Measurements from ENCODE around the gene TMEM91. TPM values are rescaled to one million over a fixed set of nuclear protein-coding genes. Genes with fewer than 3 reads are reported as not detected.
"Not testable (repeated sequence)": the region's sequence is repeated elsewhere in the genome, so short reads cannot be mapped to it uniquely, and the experiment has no call there.

The TMEM91 gene
- total and polyA plus RNA-seq, 7 donors: 0.88 to 3.1 (median 2.0) TPM

DNA sequence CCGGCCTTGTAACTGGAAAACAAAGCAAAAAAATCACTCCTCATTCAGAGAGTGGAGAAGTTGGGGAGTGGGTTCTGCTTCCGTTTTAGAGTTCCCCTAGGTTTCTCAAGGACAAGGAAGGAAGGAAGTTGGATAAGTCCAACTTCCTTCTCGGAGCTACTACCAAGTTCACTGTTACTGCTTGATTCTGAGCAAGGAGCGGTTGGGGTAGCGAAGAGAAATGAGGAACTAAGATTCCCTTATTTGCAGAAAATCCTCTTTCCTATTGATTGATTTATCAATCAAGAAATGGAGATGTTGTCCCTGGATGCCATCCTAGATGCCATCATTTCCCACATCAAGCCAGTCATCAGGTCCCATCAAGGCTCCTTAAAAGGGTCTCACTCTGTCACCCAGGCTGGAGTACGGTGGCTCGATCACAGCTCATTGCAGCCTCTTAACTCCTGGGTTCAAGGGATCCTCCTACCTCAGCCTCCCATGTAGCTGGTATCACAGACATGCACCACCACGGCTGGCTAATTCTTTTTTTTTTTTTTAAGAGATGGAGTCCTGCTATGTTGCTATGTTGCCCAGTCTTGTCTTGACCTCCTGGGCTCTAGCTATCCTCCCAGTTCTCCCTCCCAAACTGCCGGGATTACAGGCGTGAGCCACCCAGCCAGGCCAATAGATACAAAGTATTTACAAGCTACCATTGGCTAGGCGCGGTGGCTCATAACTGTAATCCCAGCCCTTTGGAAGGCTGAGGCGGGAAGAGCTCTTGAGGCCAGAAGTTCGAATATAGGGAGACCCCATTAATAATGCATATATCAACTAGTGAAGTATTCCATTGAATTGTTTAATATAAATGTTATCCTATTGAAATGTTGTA lies 11.6 kb upstream of the TMEM91 start:
- H3K4me3 ChIP-seq: peak overlapping the region; percentile 80
- ATAC-seq: no peak
- TF ChIP-seq, protein P1, sequence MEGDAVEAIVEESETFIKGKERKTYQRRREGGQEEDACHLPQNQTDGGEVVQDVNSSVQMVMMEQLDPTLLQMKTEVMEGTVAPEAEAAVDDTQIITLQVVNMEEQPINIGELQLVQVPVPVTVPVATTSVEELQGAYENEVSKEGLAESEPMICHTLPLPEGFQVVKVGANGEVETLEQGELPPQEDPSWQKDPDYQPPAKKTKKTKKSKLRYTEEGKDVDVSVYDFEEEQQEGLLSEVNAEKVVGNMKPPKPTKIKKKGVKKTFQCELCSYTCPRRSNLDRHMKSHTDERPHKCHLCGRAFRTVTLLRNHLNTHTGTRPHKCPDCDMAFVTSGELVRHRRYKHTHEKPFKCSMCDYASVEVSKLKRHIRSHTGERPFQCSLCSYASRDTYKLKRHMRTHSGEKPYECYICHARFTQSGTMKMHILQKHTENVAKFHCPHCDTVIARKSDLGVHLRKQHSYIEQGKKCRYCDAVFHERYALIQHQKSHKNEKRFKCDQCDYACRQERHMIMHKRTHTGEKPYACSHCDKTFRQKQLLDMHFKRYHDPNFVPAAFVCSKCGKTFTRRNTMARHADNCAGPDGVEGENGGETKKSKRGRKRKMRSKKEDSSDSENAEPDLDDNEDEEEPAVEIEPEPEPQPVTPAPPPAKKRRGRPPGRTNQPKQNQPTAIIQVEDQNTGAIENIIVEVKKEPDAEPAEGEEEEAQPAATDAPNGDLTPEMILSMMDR (IDR thresholded peaks at IDR 0.05): no peak
- peak overlapping the region; percentile 93 for H3K27ac ChIP-seq
- intact Hi-C loops (cut with DNase I): no loop called here
- H3K9me3 ChIP-seq: no peaks in the 10 kb centered on the region
- H3K27me3 ChIP-seq (ENCODE audit: insufficient read depth in 3 of 3, low read length in 2 of 3): no peaks in the 10 kb centered on the region
- 76 to 79% (median 78%) methylated on average over 14 of the region's 14 CpGs for WGBS, 3 donors
- H3K4me1 ChIP-seq: peaks cover 7% of the 10 kb centered on the region
- no peak for DNase-seq
- no peaks in the 10 kb centered on the region for H3K36me3 ChIP-seq (ENCODE audit: insufficient read depth in 1 of 2, low read depth in 1 of 2)

DNA sequence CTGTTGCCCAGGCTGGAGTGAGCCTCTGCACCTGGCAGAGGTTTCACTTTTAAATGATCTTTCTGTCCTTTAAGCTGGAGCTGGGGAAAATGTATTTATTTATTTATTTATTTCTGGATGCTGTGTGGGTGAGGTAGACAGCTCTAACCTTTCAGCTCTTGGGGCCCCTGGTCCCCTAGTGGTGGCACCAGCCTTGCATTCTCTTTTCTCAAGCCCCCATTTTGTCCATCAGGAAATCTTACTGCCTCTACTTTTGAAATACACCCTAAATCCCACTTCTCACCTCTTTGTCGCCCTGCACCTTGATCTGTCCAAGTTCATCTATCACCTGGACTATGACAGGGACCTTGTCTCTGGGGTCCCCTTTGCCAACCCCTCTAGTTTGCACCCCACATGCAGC lies 10.2 kb upstream of the TMEM91 start:
- Histone ChIP-seq H3K9me3 (no peaks in the 10 kb centered on the region), H3K36me3 (ENCODE audit: insufficient read depth in 1 of 2, low read depth in 1 of 2) (no peaks in the 10 kb centered on the region), H3K4me3 (no peak overlapping the region), H3K27ac (no peak overlapping the region), H3K4me1 (peaks cover 7% of the 10 kb centered on the region), H3K27me3 (ENCODE audit: insufficient read depth in 3 of 3, low read length in 2 of 3) (no peaks in the 10 kb centered on the region)
- 92 to 100% (median 92%) methylated on average over 1 of the region's 1 CpG for WGBS, 3 donors
- ATAC-seq (no peak), DNase-seq (no peak)
- TF ChIP-seq, protein P1 (IDR thresholded peaks at IDR 0.05): no peak
- intact Hi-C loops (cut with DNase I): no loop called here

DNA sequence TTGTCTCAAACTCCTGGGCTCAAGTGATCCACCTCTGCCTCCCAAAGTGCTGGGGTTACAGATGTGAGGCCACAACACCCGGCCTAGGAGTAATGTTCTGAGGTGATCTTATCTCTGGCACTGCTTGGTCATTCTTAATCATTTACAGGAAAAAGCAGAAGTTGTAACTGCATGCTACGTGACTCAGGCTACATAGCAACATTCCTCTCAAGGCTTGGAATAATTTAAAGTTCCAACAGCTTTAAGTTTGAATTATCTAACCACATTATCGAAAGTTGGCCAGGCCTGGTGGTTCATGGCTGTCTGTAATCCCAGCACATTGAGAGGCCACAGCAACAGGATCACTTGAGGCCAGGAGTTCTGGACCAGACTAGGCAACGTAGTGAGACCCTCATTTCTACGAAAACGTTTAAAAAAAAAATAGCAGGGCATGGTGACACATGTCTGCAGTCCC lies 8.5 kb upstream of the TMEM91 start:
- H3K4me3 ChIP-seq: no peak overlapping the region
- H3K4me1 ChIP-seq: peaks cover 7% of the 10 kb centered on the region
- DNase-seq (no peak), ATAC-seq (no peak)
- 79 to 88% (median 81%) methylated on average over 6 of the region's 6 CpGs for whole genome bisulfite sequencing, 3 donors
- no peak overlapping the region for H3K27ac ChIP-seq
- H3K36me3 ChIP-seq (ENCODE audit: insufficient read depth in 1 of 2, low read depth in 1 of 2): no peaks in the 10 kb centered on the region
- H3K9me3 ChIP-seq: no peaks in the 10 kb centered on the region
- intact Hi-C loops (cut with DNase I): no loop called here
- TF ChIP-seq, protein P1 (IDR thresholded peaks at IDR 0.05): no peak
- H3K27me3 ChIP-seq (ENCODE audit: insufficient read depth in 3 of 3, low read length in 2 of 3): no peaks in the 10 kb centered on the region

DNA sequence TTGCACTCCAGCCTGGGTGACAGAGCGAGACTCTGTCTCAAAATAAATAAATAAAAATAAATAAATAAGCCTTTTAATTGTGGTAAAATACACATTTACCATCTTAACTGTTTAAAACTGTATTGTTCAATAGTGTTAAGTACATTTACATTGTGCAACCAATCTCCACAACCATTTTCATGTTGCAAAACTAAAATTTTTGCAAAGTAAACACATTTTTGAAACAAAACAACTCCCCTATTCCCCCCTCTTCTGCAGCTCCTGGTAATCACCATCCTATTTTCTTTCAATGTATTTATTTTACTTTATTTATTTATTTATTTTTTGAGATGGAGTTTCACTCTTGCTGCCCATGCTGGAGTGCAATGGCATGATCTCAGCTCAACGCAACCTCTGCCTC lies 6.6 kb upstream of the TMEM91 start:
- no peak overlapping the region for H3K27ac ChIP-seq
- DNase-seq (no peak), ATAC-seq (no peak)
- H3K36me3 ChIP-seq (ENCODE audit: insufficient read depth in 1 of 2, low read depth in 1 of 2): no peaks in the 10 kb centered on the region
- H3K9me3 ChIP-seq: no peaks in the 10 kb centered on the region
- no peaks in the 10 kb centered on the region for H3K27me3 ChIP-seq (ENCODE audit: insufficient read depth in 3 of 3, low read length in 2 of 3)
- H3K4me1 ChIP-seq: peaks cover 15% of the 10 kb centered on the region
- no peak overlapping the region for H3K4me3 ChIP-seq
- WGBS, 3 donors: 99 to 100% (median 100%) methylated on average over 2 of the region's 2 CpGs
- TF ChIP-seq, protein P1 (IDR thresholded peaks at IDR 0.05): no peak
- intact Hi-C loops (cut with DNase I): no loop called here

DNA sequence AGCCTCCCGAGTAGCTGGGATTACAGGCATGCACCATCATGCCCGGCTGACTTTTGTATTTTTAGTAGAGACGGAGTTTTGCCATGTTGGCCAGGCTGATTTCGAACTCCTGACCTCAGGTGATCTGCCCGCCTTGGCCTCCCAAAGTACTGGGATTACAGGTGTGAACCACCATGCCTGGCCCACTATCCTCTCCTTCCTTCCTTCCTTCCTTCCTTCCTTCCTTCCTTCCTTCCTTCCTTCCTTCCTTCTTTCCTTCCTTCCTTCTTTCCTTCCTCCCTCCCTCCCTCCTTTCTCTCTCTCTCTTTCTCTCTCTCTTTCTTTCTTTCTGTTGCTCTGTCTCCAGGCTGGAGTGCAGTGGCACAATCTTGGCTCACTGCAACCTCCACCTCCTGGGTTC lies 5.2 kb upstream of the TMEM91 start:
- H3K9me3 ChIP-seq; intact Hi-C loops (cut with DNase I); DNase-seq; H3K4me3 ChIP-seq; H3K36me3 ChIP-seq (ENCODE audit: insufficient read depth in 1 of 2, low read depth in 1 of 2); H3K27me3 ChIP-seq (ENCODE audit: insufficient read depth in 3 of 3, low read length in 2 of 3); H3K27ac ChIP-seq; ATAC-seq: not testable (repeated sequence)
- WGBS, 3 donors: 93 to 94% (median 94%) methylated on average over 5 of the region's 5 CpGs
- peaks cover 13% of the 10 kb centered on the region for H3K4me1 ChIP-seq
